ENCODE data around the gene CERS6. TPM values are rescaled to one million over a fixed set of nuclear protein-coding genes. Genes with fewer than 3 reads are reported as not detected.

CERS6 gene
- total and polyA plus RNA-seq, 10 of the 15 experiments (the other 5 are each of a cell fraction or from before 2014, with no cell fraction given): 1.3 to 20.4 (median 14.1) TPM

GRCh38 chr2:168718622-168719021, 262.6 kb downstream of the CERS6 start (continued):
- TF ChIP-seq CHD1 (IDR thresholded peaks at IDR 0.05; ENCODE audit: low read depth, low read length): no peak
- no peak for TF ChIP-seq E4F1 (IDR thresholded peaks at IDR 0.05; ENCODE audit: borderline replicate concordance, partially characterized antibody)
- no peak for TF ChIP-seq ZBED1 (IDR thresholded peaks at IDR 0.05; ENCODE audit: borderline replicate concordance)
- no peak for TF ChIP-seq CBX5 (IDR thresholded peaks at IDR 0.05; ENCODE audit: low read depth)
- no peak for TF ChIP-seq RELA (IDR thresholded peaks at IDR 0.05; ENCODE audit: borderline replicate concordance, partially characterized antibody)
- no peak for TF ChIP-seq CHD4 (IDR thresholded peaks at IDR 0.05)
- no peak for TF ChIP-seq JUNB (IDR thresholded peaks at IDR 0.05)
- no peak for TF ChIP-seq RFX5 (IDR thresholded peaks at IDR 0.05; ENCODE audit: low read depth, low read length)
- TF ChIP-seq ASH2L (IDR thresholded peaks at IDR 0.05; ENCODE audit: borderline replicate concordance, low read depth): no peak

- no peak for TF ChIP-seq ASH2L (IDR thresholded peaks at IDR 0.05; ENCODE audit: borderline replicate concordance, low read depth)
- no peak for TF ChIP-seq CTCF (IDR thresholded peaks at IDR 0.05 in 2 of 3, conservative IDR thresholded peaks at IDR 0.05 in 1 of 3; ENCODE audit: control insufficient read depth in 2 of 3, extremely low read depth in 1 of 3, insufficient read depth in 1 of 3, low read depth in 3 of 3, low read length in 3 of 3)
- TF ChIP-seq YBX1 (IDR thresholded peaks at IDR 0.05): no peak
- no peak for TF ChIP-seq MLLT1 (IDR thresholded peaks at IDR 0.05)
- TF ChIP-seq NR2C2 (IDR thresholded peaks at IDR 0.05; ENCODE audit: borderline replicate concordance, control insufficient read depth, insufficient read length, low read depth): no peak
- no peak for TF ChIP-seq ELK1 (IDR thresholded peaks at IDR 0.05; ENCODE audit: low read depth, low read length)
- TF ChIP-seq CHD2 (IDR thresholded peaks at IDR 0.05; ENCODE audit: borderline replicate concordance, low read depth, low read length): no peak
- Histone ChIP-seq H3K4me1 (ENCODE audit: control insufficient read depth, insufficient read depth, low read length) (no peaks in the 10 kb centered on the region), H3K27me3 (replicated peaks in 1 of 2; ENCODE audit: control insufficient read depth in 2 of 2, insufficient read depth in 2 of 2, low read length in 1 of 2) (no peaks in the 10 kb centered on the region), H3K27ac (ENCODE audit: control insufficient read depth, insufficient read depth) (no peak overlapping the region), H3K36me3 (ENCODE audit: control insufficient read depth in 2 of 2, insufficient read depth in 2 of 2, low read length in 1 of 2) (peaks cover 1 to 8% of the 10 kb centered on the region in 2 experiments), H3K4me2 (ENCODE audit: control insufficient read depth, insufficient read depth) (no peak overlapping the region), H2AFZ (ENCODE audit: control insufficient read depth, low read depth, low read length) (no peak overlapping the region), H3K9me3 (replicated peaks; ENCODE audit: control insufficient read depth, insufficient read depth, low read length) (no peaks in the 10 kb centered on the region; the same call in 2 of the 3 replicates), H4K20me1 (ENCODE audit: control insufficient read depth, insufficient read depth) (no peaks in the 10 kb centered on the region), H3K79me2 (ENCODE audit: control insufficient read depth, insufficient read depth, low read length) (no peaks in the 10 kb centered on the region), H3K4me3 (no peak overlapping the region), H3K9ac (ENCODE audit: control insufficient read depth, insufficient read depth, low read length) (no peak overlapping the region)
- in situ Hi-C loops (cut with MboI) (no loop called here), intact Hi-C loops (cut with micrococcal nuclease; ENCODE audit: unreplicated experiment) (no loop called here)
- no TSS peak for BruUV-seq (replicated peaks)
- ChIA-PET CTCF (interaction anchor here (1.4 kb wide), 1 partner anchor 40 kb away, joined by 3 read pairs; no protein-coding TSS in a partner anchor), POLR2A (no interaction called here), SMC1A (ENCODE audit: uncharacterized antibody, unreplicated experiment) (no interaction called here), RAD21 (ENCODE audit: unreplicated experiment) (no interaction called here)
- DNase-seq (ENCODE audit: low read depth, low spot score): no peak
- no peak for ATAC-seq
- no peak for FAIRE-seq
Measured at GRCh38 chr2:168719446-168719845, 263.4 kb downstream of the CERS6 start.

All from GM12878 (cell line).